C1 segment of cervical spinal cord (tissue), 14 donors: ENCODE results near the gene ARL10.

Experiments used
- DNase-seq, 14 donors: peaks; one replicate each; lab custom pipeline; 2025; lab: John Stamatoyannopoulos, UW

The ARL10 gene

GRCh38 chr5:176361437-176362232 lies 3.7 kb upstream of the ARL10 start, which contains the start of gene KIAA1191:
KIAA1191 (minus strand) TSS chr5:176361764; CDS start chr5:176359508, 2,256 bp downstream.
- DNase-seq, result peak; percentile 48 to 91 (median 83)

- no peak for DNase-seq
Observed at GRCh38 chr5:176362233-176362490, 3.1 kb upstream of the ARL10 start.

- peak in 2 of 14 donors; percentile 17 to 20 for DNase-seq
Observed at GRCh38 chr5:176364765-176365350, 429 bp upstream of the ARL10 start.

- no peak for DNase-seq
Observed at GRCh38 chr5:176366232-176366894, 1.1 kb downstream of the ARL10 start.

GRCh38 chr5:176368726-176369125 lies 3.4 kb downstream of the ARL10 start:
- no peak for DNase-seq

- DNase-seq, result no peak
Observed at GRCh38 chr5:176369934-176370711, 4.8 kb downstream of the ARL10 start.

GRCh38 chr5:176371621-176372539 lies 6.6 kb downstream of the ARL10 start:
- DNase-seq, result peak in 2 of 14 donors; percentile 8 to 18

GRCh38 chr5:176373100-176373818 lies 8.0 kb downstream of the ARL10 start:
- no peak for DNase-seq

GRCh38 chr5:176379881-176380280 lies 14.6 kb downstream of the ARL10 start:
- DNase-seq, result no peak

- DNase-seq, result no peak
Observed at GRCh38 chr5:176381423-176381822, 16.1 kb downstream of the ARL10 start.

GRCh38 chr5:176381979-176382378 lies 16.7 kb downstream of the ARL10 start:
- no peak for DNase-seq

GRCh38 chr5:176382721-176383120 lies 17.4 kb downstream of the ARL10 start:
- DNase-seq, result no peak

- DNase-seq, result no peak
Observed at GRCh38 chr5:176383248-176383905, 18.1 kb downstream of the ARL10 start.

- no peak for DNase-seq
Observed at GRCh38 chr5:176383961-176384360, 18.7 kb downstream of the ARL10 start.

- no peak for DNase-seq
Observed at GRCh38 chr5:176384366-176384930, 19.2 kb downstream of the ARL10 start.

- no peak for DNase-seq
Observed at GRCh38 chr5:176384991-176385390, 19.7 kb downstream of the ARL10 start.

GRCh38 chr5:176386491-176386890 lies 21.2 kb downstream of the ARL10 start:
- DNase-seq, result no peak

GRCh38 chr5:176387384-176387925 lies 22.2 kb downstream of the ARL10 start:
- no peak for DNase-seq

- DNase-seq, result peak in 1 of 14 donors; percentile 39
Observed at GRCh38 chr5:176388003-176388443, 22.7 kb downstream of the ARL10 start.
